Neutrophil (primary cell): ENCODE results near the gene CDH1.

Experiments
- H3K27ac ChIP-seq: fragments of 200-600 bp; sonication (generic); 2 replicates; pipeline ENCODE4 v1.5.1; 2016; ENCODE audit warnings: mild to moderate bottlenecking, moderate library complexity
- H3K27me3 ChIP-seq: fragments of 200-600 bp; sonication (generic); 2 replicates; pipeline ENCODE4 v1.6.0; 2016; ENCODE audit warnings: mild to moderate bottlenecking
- H3K36me3 ChIP-seq: fragments of 200-600 bp; sonication (generic); 2 replicates; pipeline ENCODE4 v1.5.1; 2017
- H3K4me1 ChIP-seq, 2 experiments: fragments of 200-600 bp in 1 of 2; sonication (generic) in 1 of 2; 1 replicate in 1 of 2; 2 replicates in 1 of 2; pipeline versions ENCODE4 v1.5.1 to v1.6.1; 2013 to 2016; ENCODE audit warnings: low read depth in 1 of 2, low read length in 1 of 2, mild to moderate bottlenecking in 1 of 2, moderate library complexity in 1 of 2; ENCODE audit not compliant: control insufficient read depth in 1 of 2, insufficient read depth in 1 of 2
- H3K4me3 ChIP-seq, 2 experiments: fragments of 200-600 bp in 1 of 2; sonication (generic) in 1 of 2; 1 replicate in 1 of 2; 2 replicates in 1 of 2; pipeline ENCODE4 v1.5.1; 2013 to 2016; ENCODE audit warnings: low read depth in 1 of 2, low read length in 1 of 2, mild to moderate bottlenecking in 1 of 2, moderate library complexity in 1 of 2
- H3K9me3 ChIP-seq: fragments of 200-600 bp; sonication (generic); 2 replicates; pipeline ENCODE4 v1.5.1; 2016
- TF ChIP-seq, protein P1 (sequence below): fragments of 200-600 bp; sonication (generic); IDR thresholded peaks from 2 replicates; pipeline ENCODE4 v1.5.1; 2016; ENCODE audit warnings: antibody characterized with exemption

Gene CDH1

DNA sequence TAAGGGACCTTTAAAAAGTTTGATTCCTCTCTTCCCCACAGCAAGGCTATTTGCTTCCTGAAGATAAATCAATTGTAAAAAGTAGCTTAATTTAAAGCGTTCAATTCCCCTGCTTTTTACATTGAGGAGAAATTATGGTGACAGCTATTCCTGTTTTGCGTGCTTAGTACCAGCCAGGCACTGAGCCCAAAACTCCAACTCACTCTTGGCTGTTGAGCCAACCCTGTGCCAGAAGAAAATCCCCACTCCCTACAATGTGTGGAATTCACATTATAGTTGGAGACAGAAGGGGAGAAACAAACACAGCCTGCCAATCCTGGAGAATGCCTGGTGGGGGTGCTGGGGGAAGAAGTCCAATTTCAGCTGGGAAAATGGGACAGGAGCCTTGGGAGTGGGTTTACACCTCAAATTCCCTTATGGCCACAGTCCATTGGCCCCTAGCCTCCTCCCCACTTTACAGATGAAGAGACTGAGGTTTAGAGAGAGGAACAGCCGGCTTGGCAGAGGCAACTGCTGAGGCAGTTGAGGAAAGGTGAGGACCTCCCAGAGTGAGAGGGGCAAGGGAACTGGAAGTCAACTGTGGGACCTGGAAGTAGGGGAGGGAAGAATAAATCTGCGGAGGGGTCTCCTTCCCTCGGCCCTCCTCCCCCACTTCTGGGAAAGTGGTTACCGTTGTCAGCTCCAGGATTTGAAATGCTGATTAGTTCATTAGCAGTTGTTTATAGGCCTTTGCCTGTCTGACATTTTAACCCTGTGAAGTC, 26.1 kb downstream of the CDH1 start:
- Histone ChIP-seq H3K27ac (no peak overlapping the region), H3K27me3 (no peaks in the 10 kb centered on the region), H3K4me1 (no peaks in the 10 kb centered on the region), H3K36me3 (no peaks in the 10 kb centered on the region), H3K4me3 (no peak overlapping the region), H3K9me3 (no peaks in the 10 kb centered on the region)
- TF ChIP-seq, protein P1, sequence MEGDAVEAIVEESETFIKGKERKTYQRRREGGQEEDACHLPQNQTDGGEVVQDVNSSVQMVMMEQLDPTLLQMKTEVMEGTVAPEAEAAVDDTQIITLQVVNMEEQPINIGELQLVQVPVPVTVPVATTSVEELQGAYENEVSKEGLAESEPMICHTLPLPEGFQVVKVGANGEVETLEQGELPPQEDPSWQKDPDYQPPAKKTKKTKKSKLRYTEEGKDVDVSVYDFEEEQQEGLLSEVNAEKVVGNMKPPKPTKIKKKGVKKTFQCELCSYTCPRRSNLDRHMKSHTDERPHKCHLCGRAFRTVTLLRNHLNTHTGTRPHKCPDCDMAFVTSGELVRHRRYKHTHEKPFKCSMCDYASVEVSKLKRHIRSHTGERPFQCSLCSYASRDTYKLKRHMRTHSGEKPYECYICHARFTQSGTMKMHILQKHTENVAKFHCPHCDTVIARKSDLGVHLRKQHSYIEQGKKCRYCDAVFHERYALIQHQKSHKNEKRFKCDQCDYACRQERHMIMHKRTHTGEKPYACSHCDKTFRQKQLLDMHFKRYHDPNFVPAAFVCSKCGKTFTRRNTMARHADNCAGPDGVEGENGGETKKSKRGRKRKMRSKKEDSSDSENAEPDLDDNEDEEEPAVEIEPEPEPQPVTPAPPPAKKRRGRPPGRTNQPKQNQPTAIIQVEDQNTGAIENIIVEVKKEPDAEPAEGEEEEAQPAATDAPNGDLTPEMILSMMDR = no peak

DNA sequence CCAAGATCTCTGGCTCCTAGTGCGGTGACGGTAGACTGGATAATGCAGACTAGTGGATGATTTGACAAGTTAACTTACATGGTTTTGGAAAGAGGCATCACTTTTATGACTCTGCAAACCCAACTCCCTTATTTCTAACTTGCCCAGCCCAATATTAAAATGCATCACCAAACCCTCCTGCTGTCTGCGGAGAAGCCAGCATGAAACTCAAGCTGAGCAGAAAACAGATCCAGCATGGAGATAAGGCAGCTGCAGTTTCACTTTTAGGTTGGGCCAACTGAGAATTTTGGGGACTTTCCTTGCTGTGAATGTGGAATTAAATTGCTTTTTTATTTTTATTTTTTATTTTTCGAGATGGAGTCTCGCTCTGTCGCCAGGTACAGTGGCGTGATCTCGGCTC, 27.8 kb downstream of the CDH1 start:
- TF ChIP-seq, protein P1 = no peak
- Histone ChIP-seq H3K4me1 (no peaks in the 10 kb centered on the region), H3K27ac (no peak overlapping the region), H3K4me3 (no peak overlapping the region), H3K27me3 (no peaks in the 10 kb centered on the region), H3K9me3 (no peaks in the 10 kb centered on the region), H3K36me3 (no peaks in the 10 kb centered on the region)

DNA sequence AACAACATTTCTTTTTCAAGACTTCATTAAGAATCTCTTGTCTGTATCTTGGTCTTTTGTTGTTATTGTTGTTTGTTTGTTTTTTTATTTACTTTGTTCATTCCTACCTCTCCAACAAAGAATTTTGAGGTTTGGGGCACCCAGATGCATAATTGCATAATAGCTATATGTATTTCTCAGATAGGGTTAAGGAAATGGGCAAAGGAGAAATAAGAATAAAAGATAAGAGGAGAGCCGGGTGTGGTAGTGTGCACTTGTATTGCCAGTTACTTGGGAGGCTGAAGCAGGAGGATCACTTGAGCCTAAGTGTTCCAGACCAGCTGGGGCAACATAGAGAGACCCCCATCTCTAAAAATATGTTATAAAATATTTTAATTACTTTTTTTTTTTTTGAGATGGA, 30.5 kb downstream of the CDH1 start:
- Histone ChIP-seq H3K9me3 (no peaks in the 10 kb centered on the region), H3K4me3 (no peak overlapping the region), H3K27ac (no peak overlapping the region), H3K27me3 (no peaks in the 10 kb centered on the region), H3K36me3 (no peaks in the 10 kb centered on the region), H3K4me1 (no peaks in the 10 kb centered on the region)
- TF ChIP-seq, protein P1 = no peak

DNA sequence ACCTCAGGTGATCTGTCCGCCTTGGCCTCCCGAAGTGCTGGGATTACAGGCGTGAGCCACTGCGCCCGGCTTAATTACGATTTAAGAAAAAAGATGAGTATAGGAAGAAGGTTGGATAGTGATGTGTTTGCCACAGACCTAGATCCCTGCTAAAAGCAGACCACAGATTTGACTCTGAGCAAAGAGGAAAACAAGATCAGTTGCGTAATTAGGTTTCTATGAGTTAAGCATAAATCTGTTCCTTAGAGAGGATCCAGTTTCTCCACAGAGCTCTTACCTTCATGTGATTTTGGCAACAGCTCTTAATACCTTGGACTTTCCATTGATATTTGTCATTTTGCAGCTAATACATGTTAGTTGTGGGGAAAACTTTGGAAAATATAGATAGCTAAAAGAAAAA, 31.1 kb downstream of the CDH1 start:
- TF ChIP-seq, protein P1 = no peak
- Histone ChIP-seq H3K9me3 (no peaks in the 10 kb centered on the region), H3K27me3 (no peaks in the 10 kb centered on the region), H3K27ac (no peak overlapping the region), H3K36me3 (no peaks in the 10 kb centered on the region), H3K4me1 (no peaks in the 10 kb centered on the region), H3K4me3 (no peak overlapping the region)

DNA sequence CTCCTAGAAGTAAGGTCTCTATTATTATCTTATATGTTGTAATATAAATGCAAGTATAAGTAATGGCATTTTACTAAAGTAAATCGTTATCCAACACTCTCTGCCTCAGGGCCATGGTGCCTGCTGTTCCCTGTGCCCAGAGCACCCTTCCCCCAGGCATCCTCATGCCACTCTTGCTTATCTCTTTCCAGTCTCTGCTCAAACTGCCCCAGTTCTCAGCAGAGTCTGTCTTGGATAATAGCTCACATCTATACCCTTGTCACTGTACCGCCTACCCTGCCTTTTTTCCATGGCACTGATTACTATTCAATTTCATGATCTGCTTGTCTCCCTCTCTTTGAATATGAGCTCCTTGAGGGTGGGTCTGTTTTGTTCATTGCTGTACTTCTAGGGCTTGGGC, 31.7 kb downstream of the CDH1 start:
- Histone ChIP-seq H3K9me3 (no peaks in the 10 kb centered on the region), H3K36me3 (no peaks in the 10 kb centered on the region), H3K4me1 (no peaks in the 10 kb centered on the region), H3K4me3 (no peak overlapping the region), H3K27ac (no peak overlapping the region), H3K27me3 (no peaks in the 10 kb centered on the region)
- TF ChIP-seq, protein P1 = no peak
